PFSK-1 (cell line): ENCODE data around the gene ZNF503.

Source experiments
- FOXP2 ChIP-seq: optimal IDR thresholded peaks from 2 replicates; pipeline ENCODE3; 2011; ENCODE audit warnings: borderline replicate concordance, control low read depth, inconsistent platforms; ENCODE audit not compliant: insufficient read depth; ENCODE audit errors: extremely low read length, extremely low read depth
- POLR2AphosphoS5 ChIP-seq: IDR thresholded peaks from 2 replicates; pipeline ENCODE4 v1.6.1; 2012; ENCODE audit warnings: low read depth, mild to moderate bottlenecking, control low read depth, low read length, moderate library complexity
- SIN3A ChIP-seq: IDR thresholded peaks from 2 replicates; pipeline ENCODE4 v1.6.1; 2012; ENCODE audit warnings: mild to moderate bottlenecking, low read length, moderate library complexity, borderline replicate concordance; ENCODE audit not compliant: insufficient read depth
- TAF1 ChIP-seq: IDR thresholded peaks from 2 replicates; pipeline ENCODE4 v1.6.1; 2012; ENCODE audit warnings: low read length, control low read depth, borderline replicate concordance; ENCODE audit not compliant: insufficient read depth
- TF ChIP-seq, protein P1 (sequence below), 2 experiments: IDR thresholded peaks; 2 replicates each; pipeline versions ENCODE4 v1.6.1 to v1.8.0; 2011 to 2012; ENCODE audit warnings: low read depth in 2 of 2, low read length in 2 of 2, control low read depth in 1 of 2, inconsistent platforms in 1 of 2, mild to moderate bottlenecking in 1 of 2, moderate library complexity in 1 of 2; ENCODE audit not compliant: insufficient read depth in 1 of 2

DNA sequence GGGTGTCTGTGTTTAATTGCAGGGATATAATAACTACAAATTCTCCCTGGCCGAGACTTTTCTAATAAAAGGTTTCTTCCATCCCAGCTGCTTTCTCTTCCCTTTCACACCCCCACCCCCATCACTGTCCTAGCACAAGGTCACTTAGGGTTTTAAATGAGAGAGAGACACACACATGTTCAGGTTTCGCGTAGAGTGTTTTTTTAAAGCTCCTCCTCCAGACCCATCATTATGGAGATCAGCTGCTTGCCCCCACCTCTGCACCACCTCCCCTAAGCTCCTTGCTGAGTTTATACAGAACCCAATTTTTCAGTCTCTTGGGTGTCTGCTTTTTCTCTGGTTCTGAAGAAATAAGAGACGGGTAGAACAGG, 48.5 kb upstream of the ZNF503 start:
- TF ChIP-seq POLR2AphosphoS5: no peak
- TF ChIP-seq, protein P1, sequence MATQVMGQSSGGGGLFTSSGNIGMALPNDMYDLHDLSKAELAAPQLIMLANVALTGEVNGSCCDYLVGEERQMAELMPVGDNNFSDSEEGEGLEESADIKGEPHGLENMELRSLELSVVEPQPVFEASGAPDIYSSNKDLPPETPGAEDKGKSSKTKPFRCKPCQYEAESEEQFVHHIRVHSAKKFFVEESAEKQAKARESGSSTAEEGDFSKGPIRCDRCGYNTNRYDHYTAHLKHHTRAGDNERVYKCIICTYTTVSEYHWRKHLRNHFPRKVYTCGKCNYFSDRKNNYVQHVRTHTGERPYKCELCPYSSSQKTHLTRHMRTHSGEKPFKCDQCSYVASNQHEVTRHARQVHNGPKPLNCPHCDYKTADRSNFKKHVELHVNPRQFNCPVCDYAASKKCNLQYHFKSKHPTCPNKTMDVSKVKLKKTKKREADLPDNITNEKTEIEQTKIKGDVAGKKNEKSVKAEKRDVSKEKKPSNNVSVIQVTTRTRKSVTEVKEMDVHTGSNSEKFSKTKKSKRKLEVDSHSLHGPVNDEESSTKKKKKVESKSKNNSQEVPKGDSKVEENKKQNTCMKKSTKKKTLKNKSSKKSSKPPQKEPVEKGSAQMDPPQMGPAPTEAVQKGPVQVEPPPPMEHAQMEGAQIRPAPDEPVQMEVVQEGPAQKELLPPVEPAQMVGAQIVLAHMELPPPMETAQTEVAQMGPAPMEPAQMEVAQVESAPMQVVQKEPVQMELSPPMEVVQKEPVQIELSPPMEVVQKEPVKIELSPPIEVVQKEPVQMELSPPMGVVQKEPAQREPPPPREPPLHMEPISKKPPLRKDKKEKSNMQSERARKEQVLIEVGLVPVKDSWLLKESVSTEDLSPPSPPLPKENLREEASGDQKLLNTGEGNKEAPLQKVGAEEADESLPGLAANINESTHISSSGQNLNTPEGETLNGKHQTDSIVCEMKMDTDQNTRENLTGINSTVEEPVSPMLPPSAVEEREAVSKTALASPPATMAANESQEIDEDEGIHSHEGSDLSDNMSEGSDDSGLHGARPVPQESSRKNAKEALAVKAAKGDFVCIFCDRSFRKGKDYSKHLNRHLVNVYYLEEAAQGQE (IDR thresholded peaks at IDR 0.05; ENCODE audit: insufficient read depth in 1 of 2, low read depth in 2 of 2, low read length in 2 of 2): no peak
- no peak for TF ChIP-seq TAF1
- no peak for TF ChIP-seq SIN3A
- TF ChIP-seq FOXP2: no peak
